Measurements from ENCODE around the gene NSMCE3.

NSMCE3 gene

DNA sequence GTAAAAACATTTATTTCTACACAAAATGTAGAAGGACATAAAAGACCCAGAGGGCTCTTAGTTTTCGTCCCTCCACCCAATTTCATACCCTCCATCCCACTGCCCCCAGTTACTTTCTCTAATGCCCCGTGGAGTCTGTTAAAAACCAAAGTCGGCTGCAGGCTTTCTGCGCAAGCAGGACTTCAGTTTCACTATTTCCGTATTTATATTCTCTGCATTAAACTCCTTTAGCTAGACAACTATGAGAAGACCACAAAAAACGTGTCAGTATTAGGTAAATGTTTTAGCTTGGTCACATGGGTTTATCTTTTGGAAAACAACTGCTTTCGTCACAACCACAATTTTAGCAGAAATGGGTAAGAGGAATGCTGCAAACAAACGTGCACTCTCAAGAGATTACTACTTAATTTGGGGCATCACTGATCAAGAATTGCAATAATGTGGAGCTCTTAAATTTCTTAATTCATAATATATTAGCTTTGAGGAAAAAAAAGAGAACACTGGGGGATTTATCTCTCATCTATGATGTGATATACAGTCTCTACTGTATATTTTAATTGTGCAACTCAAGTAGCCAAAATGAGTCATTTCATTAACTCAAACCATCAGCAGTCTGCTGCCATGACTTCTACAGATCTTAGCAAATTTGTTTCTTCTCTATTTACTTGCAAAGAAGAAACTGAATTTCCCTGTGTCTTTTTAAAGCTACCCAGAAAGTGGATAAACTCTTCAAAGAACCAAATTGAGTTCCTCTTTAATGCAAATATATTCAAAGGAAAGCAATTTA lies 740 bp upstream of the NSMCE3 start:
- H3K4me3 ChIP-seq, result peak overlapping the region; percentile 79 to 95
- TF ChIP-seq, protein P1, sequence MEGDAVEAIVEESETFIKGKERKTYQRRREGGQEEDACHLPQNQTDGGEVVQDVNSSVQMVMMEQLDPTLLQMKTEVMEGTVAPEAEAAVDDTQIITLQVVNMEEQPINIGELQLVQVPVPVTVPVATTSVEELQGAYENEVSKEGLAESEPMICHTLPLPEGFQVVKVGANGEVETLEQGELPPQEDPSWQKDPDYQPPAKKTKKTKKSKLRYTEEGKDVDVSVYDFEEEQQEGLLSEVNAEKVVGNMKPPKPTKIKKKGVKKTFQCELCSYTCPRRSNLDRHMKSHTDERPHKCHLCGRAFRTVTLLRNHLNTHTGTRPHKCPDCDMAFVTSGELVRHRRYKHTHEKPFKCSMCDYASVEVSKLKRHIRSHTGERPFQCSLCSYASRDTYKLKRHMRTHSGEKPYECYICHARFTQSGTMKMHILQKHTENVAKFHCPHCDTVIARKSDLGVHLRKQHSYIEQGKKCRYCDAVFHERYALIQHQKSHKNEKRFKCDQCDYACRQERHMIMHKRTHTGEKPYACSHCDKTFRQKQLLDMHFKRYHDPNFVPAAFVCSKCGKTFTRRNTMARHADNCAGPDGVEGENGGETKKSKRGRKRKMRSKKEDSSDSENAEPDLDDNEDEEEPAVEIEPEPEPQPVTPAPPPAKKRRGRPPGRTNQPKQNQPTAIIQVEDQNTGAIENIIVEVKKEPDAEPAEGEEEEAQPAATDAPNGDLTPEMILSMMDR (IDR thresholded peaks at IDR 0.05), result no peak
- H3K9me3 ChIP-seq, result no peaks in the 10 kb centered on the region
- peak overlapping the region; percentile 87 to 95 for H3K27ac ChIP-seq
- no peaks in the 10 kb centered on the region for H3K36me3 ChIP-seq
- no peaks in the 10 kb centered on the region for H3K27me3 ChIP-seq
- intact Hi-C loops (cut with DNase I; ENCODE audit: low total_unique reads), result no loop called here
- H3K4me1 ChIP-seq, result peaks cover 0 to 28% (median 20%) of the 10 kb centered on the region in 4 donors
- no peak for DNase-seq

DNA sequence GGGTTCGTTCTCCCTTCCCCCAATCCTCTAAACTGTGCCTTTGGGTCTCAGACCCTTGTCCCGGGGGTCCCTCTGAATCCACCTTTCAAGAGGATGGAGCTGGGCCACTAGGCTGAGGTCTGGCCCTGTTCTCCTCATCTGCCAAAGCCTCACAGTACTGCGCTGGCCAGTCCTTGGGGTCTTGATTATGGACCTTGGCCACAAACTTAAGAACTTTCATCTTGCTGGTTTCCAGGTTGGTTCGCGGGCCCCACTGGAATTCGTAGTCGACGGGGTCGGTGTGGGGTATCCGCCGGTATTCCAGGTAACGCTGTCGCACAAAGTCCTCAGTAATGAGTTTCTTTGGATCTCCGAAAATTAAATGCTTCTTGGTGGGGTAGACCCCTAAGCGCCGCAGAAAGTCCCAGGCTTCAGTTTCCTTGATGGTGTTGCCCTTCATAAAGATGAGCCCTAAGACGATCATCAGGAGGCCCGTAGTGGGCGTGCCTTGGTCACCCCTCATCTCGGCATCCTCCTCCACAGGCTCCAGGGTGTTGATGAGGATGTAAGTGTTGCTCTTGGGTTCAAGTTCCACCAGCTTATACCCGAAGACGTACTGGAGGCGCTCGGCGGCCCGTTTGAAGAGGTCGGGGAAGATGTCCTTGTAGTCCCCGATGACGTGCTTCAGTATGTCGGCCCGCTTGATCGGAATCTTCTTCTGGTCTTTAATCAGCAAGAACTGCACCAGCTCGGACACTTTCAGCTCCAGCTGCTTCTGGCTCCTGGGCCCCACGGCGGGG lies 727 bp downstream of the NSMCE3 start:
- TF ChIP-seq, protein P1 (IDR thresholded peaks at IDR 0.05), result no peak
- intact Hi-C loops (cut with DNase I; ENCODE audit: low total_unique reads), result no loop called here
- peaks cover 0 to 28% (median 20%) of the 10 kb centered on the region in 4 donors for H3K4me1 ChIP-seq
- peak overlapping the region; percentile 87 to 95 for H3K27ac ChIP-seq
- H3K36me3 ChIP-seq, result no peaks in the 10 kb centered on the region
- peak; percentile 21 to 70 for DNase-seq
- H3K4me3 ChIP-seq, result peak overlapping the region; percentile 79 to 95
- H3K27me3 ChIP-seq, result no peaks in the 10 kb centered on the region
- no peaks in the 10 kb centered on the region for H3K9me3 ChIP-seq

DNA sequence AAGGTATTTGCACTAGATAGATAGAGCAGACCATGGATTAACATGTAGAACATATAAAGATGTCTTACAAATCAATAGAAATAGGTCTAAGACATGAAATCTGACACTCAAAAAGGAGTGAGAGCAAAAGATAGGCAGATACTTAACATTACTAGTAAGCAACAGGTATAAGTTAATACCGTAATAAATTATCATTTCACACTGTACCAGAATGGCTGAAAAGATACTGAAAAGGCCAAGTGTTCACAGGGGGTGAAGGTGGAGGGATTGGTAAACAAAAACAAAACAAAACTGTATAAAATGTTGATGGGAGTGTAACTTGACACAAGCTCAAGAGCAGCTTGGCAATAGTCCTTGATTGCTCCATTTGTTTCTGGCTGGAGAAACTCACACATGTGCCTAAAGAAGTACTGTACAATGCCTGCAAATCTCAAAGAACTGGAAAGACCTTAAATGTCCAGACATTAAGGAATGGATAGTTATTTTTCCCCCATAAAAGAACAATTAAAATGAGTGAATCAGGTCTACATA lies 3.5 kb downstream of the NSMCE3 start:
- DNase-seq, result no peak
- intact Hi-C loops (cut with DNase I; ENCODE audit: low total_unique reads), result no loop called here

DNA sequence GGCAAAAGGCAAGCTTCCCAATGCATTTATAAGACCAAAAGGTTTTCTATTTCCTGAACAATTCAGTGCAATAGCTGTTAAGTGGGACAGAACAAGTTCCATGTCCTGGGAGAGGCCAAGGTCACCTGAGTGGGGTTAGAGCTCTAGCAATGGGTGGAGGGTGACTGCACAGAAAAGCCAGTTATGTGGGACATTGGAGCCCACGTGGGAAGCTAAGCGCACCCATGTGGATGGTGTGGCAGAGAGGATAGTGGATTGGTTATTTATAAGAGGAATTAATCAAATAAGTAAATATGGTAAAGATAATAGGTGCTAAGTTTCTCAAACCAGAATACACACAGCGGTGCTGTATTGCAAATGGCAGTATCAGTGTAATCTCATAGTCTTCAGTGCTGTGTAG lies 6.3 kb downstream of the NSMCE3 start:
- intact Hi-C loops (cut with DNase I; ENCODE audit: low total_unique reads), result no loop called here
- H3K4me1 ChIP-seq, result peaks cover 0 to 15% (median 10%) of the 10 kb centered on the region in 4 donors
- DNase-seq, result no peak

More for the DNA sequence above, 3.5 kb downstream of the NSMCE3 start:
- H3K27me3 ChIP-seq, result no peaks in the 10 kb centered on the region
- TF ChIP-seq, protein P1 (IDR thresholded peaks at IDR 0.05), result no peak
- no peaks in the 10 kb centered on the region for H3K9me3 ChIP-seq
- H3K4me3 ChIP-seq, result no peak overlapping the region
- no peaks in the 10 kb centered on the region for H3K36me3 ChIP-seq
- no peak overlapping the region for H3K27ac ChIP-seq
- H3K4me1 ChIP-seq, result peaks cover 0 to 28% (median 20%) of the 10 kb centered on the region in 4 donors

DNA sequence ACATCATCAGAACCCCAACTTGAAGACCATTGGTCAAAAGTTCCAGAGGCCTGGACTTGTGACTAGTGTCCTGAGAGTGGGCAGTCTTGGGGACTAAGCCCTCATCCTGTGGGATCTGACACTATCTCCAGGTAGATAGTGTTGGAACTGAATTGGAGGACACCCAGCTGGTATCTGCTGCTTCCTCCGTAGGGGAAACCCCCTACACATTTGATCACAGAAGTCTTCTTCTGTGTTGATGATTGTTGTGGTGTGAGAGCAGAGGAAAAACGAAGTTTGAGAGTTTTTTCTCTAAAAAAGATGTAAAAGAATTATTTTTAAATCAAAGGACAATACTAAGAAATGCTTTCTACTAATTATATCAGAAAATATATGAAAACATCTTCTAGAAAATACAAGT lies 6.9 kb downstream of the NSMCE3 start:
- Histone ChIP-seq H3K27me3 (no peaks in the 10 kb centered on the region), H3K36me3 (no peaks in the 10 kb centered on the region), H3K9me3 (no peaks in the 10 kb centered on the region), H3K27ac (no peak overlapping the region), H3K4me3 (no peak overlapping the region), H3K4me1 (peaks cover 0 to 10% (median 8%) of the 10 kb centered on the region in 4 donors)
- intact Hi-C loops (cut with DNase I; ENCODE audit: low total_unique reads), result no loop called here
- TF ChIP-seq, protein P1 (IDR thresholded peaks at IDR 0.05), result no peak
- DNase-seq, result no peak

More for the DNA sequence above, 6.3 kb downstream of the NSMCE3 start:
- no peaks in the 10 kb centered on the region for H3K36me3 ChIP-seq
- H3K9me3 ChIP-seq, result no peaks in the 10 kb centered on the region
- H3K27me3 ChIP-seq, result no peaks in the 10 kb centered on the region
- no peak overlapping the region for H3K4me3 ChIP-seq
- TF ChIP-seq, protein P1 (IDR thresholded peaks at IDR 0.05), result no peak
- H3K27ac ChIP-seq, result no peak overlapping the region
